GM19035 (cell line): Measurements from ENCODE around the gene F10.
"Not testable (repeated sequence)": the region's sequence is repeated elsewhere in the genome, so short reads cannot be mapped to it uniquely, and the experiment has no call there.

Experiments
- ATAC-seq: cut with Tn5 transposase; IDR thresholded peaks from one replicate; pipeline ENCODE4 v1.9.1; 2021; ENCODE audit not compliant: unreplicated experiment

F10 gene

DNA sequence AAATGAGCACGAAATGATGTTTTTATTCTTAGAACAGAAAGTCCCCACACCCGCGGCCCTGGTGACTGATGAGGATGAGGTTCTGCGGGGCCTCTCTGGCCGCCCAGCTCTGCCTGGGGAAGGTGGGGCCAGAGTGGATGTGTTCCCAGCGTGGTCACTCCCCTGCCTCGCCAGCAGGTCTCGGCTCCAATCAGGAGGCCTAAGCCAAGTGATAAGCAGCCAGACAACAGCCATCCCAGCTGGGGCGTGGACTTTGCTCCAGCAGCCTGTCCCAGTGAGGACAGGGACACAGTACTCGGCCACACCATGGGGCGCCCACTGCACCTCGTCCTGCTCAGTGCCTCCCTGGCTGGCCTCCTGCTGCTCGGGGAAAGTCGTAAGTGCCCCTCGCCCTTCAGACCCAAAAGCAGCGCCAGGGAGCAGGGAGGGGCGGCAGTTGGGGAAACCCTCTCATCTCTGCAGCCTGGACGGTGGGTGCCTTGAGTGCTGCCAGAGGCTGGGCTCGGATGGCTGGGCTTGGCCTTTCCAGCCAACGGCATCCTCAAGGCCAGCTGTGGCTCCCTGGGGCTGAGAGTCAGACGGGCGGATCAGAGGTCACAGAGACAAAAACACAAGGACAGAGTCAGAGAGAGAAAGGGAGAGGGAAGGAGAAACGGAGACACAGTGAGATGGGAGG, at the start of gene F10:
F10 (plus strand) TSS at position 250 of the 676 bp plus-strand sequence; CDS start at position 307, 57 bp downstream.
- ATAC-seq, result no peak

DNA sequence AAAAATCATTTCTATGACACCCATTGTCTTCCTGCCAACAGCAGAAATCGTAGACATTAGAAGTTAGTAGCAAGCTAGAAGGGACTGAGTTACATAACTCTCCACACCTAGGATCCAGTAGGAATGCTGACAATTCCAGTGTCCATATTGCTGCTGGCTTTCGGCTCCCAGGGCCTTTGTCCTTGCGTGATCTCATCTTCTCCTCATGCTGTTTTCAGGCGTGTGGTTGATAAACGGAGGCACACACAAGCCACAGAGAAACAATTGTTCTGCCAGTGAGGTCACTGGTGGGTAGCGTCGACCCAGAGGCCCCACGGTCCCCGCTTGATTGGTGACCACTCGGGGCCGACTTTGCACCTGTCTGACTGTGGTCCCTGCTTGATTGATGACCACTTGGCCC, 48.7 kb upstream of the F10 start:
- no peak for ATAC-seq

DNA sequence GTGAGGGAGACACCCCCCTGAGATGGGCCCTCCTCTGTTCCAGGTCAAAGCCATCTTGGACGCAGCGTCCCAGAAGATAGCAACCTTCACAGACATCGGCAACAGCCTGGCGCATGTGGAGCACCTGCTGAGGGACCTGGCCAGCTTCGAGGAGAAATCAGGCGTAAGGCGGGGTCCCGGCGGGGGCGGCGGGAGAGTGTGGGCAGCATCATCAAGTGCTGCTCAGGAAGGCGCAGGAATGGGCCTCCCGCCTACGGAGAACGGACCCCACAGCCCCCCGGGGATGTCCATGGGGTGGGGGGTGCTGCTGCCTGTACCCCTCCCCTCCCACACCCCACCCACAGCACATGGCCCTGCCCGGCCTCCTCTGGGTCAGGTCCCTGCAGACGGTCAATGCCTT, 48.2 kb upstream of the F10 start:
- ATAC-seq, result no peak

DNA sequence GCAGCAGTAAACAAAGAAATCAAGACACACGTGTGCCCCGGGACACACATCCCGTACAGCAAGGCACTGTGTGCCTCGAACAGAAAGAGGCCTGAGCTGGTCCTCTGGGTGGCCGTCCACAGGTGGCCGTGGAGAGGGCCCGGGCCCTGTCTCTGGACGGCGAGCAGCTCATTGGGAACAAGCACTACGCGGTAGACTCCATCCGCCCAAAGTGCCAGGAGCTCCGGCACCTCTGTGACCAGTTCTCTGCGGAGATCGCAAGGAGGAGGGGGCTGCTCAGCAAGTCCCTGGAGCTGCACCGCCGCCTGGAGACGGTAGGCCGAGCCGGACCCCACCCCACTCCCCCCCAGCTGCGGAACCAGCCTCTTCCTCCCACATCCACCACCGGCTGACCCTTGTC, 47.7 kb upstream of the F10 start:
- ATAC-seq, result no peak

DNA sequence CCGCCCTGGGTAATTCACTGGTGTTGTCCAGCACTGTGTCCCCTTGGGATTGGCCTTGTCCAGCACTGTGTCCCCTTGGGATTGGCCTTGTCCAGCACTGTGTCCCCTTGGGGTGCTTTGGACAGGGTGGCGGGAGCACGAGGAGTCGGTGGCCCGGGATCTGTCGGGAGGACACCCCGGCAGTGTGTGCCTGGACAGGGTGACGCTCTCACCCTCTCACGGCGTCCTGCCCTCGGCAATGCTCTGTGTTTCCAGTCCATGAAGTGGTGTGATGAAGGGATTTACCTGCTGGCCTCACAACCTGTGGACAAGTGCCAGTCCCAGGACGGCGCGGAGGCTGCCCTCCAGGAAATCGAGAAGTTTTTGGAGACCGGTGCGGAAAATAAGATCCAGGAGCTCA, 46.9 kb upstream of the F10 start:
- no peak for ATAC-seq

DNA sequence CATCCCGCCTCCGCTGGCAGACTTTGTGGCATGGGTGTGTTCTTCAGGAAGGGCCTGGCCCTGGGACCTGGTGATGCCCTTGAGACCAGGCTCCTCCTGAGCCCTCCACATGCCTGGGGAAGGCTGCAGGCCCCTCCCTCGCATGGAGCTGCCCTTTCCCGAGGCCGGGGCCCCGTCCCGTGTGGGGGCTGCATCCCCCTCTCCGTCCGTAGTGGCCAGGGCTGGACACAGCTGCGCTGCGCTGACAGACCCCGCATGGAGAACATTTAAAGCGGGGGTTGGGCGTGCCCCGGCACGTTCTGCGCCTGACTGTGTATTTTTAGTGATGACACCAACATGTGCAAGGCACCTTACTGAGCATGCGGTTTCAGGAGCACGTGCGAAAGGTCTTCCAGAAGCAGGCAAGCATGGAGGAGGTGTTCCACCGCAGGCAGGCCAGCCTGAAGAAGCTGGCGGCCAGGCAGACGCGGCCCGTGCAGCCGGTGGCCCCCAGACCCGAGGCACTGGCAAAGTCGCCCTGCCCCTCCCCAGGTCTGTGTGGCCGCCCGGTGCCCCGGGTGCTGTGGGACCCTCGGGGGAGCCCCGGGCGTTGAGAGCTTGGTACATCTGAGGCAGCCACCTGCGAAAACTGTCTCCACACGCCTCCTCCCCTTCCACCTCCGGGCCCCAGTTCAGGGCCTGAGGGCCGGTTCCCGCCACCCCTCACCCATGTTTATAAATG, 45.8 kb upstream of the F10 start:
- no peak for ATAC-seq

DNA sequence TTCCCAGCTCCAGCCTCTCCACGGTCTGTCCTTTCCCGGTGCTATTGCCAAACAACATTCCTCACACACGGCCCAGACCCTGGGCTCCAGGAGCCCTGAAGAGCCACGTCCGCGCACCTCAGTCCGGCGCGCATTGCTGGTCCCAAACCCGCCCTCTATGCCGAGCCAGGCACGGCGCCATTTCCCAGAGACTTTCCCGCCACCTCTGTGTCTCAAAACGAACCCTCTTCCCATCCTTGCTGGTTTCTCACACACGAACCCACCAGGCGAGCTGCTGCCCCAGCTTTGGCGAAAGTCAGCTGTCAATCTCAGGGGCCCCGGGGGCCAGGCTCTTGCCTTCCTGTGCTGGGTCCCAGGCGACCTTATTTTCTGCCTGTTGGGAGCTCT, 45.0 kb upstream of the F10 start:
- no peak for ATAC-seq

DNA sequence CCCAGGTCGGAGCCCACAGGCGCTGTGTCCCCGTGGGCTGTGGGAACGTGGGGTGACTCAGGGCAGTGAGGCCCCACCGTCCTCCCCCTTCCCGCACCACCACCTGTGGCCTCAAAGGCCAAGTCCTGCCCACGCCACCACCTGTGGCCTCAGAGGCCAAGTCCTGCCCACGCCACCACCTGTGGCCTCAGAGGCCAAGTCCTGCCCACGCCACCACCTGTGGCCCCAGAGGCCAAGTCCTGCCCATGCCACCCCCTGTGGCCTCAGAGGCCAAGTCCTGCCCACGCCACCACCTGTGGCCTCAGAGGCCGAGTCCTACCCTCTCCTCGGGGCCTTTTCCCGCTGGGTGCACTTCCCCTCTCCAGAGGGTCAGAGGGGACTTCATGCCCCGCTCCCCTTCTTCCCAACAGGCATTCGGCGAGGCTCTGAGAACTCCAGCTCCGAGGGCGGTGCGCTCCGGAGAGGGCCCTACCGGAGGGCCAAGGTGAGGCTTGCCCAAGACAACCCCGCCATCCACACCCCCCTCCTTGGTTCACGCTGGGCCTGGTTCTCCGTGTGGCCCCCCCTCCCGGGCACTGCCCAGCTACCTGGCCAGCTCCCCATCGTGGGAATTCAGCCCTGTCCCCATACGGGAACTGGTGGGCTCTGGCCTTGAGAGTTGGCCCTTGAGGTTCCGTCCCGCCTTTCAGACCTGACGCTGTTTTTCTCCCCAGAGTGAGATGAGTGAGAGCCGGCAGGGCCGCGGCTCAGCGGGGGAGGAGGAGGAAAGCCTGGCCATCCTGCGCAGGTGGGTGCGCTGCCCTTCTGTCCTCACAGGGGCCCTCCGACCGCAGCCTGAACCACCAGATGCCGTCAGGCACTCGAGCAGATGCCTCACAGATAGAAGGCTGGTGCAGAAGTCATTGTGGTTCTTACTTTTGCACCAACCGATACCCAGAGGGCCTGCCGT, 44.4 kb upstream of the F10 start:
- ATAC-seq, result no peak

DNA sequence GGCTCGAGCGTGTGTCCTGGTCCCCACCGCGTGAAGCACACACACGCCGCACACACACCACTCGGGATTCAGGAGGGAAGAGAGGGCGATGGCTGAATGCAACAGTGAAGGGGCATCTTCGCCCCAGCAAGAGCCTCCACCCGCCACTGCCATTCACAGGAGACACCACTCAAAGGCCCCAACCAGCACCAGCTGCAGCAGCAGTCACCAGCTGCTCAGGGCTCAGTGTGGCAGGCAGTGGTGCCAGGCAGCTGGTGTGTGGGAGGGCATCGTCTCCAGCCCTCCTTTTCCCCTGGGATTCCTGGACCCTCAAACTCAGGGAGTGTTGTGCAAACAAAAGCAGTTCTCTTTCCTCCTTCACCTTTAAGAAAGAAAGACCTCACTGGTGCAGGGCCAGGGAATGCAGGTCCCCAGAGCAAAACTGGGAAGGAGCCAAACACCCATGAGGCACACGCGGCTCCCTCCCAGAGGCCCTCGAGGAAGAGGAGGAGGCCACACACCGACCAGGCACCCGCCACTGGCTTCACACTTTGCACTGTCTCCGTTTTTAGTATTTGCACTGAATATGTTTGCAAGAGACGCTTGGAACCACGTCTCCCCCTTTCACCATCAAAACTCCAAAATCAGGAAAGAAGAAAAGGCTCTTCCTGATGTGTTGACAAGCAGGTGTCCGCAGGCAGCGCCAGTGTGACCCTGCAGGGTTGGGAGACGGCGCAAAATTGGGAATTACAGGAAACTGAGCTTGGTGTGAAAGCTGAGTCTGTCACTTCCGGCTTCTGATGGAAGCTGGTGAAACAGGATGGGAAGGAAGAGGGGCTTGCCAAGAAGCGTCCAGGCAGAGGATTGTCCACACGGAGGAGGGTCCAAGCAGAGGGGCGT, 43.5 kb upstream of the F10 start:
- ATAC-seq, result no peak

DNA sequence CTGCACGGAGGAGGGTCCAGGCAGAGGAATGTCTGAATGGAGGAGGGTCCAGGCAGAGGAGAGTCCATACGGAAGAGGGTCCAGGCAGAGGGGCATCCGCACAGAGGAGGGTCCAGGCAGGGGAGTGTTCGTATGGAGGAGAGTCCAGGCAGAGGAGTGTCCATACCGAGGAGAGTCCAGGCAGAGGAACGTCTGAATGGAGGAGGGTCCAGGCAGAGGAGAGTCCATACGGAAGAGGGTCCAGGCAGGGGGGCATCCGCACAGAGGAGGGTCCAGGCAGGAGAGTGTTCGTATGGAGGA, 42.9 kb upstream of the F10 start:
- ATAC-seq, result not testable (repeated sequence)

DNA sequence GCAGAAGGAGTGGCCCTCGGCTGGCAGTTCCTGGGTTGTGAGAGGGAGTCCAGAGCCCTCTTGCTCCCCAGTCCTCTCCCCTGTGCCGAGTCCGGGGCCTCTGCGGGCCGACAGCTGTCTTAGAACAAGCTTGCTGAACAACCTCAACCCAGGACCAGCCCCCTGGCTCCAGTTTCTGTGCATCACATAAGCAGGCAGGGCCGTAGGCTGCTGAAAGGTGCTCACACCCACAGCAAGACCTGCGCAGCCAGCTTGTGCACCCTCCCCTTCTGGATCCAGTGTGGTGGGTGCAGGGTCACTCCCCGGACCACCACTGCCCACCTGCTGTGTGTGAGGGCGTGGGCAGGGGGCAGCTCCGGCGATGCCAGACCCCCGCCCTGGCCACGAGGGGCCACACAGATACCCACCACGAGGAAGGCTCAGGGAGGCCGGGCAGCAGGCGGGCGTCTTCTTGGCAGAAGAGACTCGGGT, 42.2 kb upstream of the F10 start:
- ATAC-seq, result no peak

DNA sequence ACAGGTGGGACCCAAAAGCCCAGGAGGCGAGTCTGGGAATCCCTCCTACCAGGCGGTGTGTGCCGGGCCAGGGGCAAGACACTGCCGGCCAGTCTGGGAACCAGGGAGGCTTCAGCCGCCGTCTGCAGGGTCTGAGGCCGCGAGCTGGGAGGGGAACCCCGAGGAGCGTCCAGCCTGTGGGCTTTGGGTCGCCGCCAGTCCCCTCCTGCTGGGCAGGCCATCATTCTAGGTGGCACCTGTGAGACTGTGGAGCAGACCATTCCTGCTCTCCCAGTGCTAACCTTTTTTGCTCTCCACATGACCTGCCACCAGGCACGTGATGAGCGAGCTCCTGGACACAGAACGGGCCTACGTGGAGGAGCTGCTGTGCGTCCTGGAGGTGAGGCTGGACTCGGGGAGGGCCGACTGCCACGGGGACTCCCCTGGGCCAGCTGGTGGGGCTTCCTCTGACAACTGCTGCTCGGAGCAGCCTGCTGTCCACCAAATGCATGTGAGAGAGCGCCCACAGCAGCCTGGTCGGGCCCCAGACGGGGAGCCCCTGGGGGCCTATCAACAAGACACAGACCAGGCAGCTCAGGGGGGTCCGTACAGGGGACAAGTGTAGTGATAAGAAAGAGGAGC, 41.6 kb upstream of the F10 start:
- no peak for ATAC-seq

DNA sequence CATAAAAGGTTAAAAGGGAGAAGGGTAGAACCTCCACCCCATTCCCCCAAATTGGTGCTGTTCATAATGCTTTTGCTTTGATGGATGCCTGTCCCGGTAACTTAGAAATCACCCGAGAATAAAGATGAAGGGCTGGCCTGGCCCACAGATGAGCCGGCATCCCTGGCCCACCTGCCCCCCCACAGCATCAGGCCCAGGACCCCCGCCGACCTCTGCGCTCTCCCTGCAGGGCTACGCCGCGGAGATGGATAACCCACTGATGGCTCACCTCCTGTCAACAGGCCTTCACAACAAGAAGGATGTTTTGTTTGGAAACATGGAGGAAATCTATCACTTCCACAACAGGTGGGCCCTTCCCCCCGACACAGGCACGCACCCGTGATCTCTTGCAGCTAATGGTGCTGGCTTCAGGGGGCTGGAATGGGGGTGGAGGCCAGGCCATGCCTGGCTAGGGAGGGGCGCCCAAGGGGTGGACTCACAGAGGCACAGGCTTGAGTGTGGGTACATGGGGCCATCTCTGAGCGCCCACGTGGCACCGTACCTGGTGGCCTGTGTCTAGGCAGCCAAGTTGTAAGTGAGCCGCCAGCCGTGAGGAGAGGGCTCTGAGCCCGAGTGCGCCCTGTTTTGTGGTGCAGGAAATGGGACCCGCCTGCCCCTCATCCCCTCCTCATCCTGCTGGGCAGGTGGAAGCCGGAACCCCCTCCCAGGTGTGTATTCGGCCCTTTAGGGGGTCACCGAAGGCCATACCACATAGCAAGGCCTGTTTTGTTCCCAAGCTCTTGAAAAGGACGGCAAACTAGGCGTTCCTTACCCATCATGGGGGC, 40.2 kb upstream of the F10 start:
- no peak for ATAC-seq

DNA sequence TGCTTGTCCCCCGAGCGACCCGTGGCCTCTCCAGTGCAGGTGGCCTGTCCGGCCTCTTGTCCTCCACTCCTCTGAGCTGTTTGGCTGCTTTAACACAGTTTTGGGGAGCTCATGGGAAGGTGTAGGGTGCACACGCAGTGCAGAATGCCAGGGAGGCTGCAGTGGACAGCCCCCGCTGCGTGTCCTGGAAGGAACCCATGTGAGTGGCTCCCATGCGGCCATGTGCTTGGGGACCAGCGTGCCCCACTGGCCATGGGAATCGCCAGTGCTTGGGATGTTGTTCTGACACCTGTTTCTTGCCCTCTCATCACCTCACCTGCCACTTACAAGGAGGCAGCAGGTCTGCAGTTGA, 39.6 kb upstream of the F10 start:
- no peak for ATAC-seq

DNA sequence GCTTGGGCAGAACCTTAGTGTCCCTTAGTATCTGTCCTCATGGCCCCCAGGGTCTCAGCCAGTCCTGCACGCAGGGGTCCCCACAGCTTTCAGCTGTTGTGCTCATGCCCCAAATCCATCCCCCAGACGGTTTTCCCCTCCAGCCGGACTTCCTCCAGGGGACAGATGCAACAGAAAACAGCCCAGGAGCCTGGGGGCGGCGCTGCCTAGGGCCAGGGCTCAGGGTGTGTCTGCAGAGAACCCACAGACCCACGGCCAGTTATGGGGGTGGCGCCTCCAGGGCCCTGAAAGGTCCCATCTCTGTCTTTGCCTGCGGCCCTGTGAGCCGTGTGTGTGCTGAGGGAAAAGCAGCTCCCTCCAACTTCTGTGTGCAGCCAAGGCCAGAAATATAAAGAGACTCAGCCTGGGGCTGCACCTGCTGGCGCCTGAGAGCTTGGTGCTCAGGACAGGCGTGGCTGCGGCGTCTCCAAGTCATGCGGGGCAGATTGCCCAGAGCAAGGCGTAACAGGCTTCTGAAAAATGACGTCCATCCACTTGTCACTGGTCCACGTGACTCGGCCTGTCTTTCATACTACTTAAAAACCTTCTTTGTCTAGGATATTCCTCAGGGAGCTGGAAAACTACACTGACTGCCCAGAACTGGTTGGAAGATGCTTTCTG, 39.1 kb upstream of the F10 start:
- no peak for ATAC-seq

DNA sequence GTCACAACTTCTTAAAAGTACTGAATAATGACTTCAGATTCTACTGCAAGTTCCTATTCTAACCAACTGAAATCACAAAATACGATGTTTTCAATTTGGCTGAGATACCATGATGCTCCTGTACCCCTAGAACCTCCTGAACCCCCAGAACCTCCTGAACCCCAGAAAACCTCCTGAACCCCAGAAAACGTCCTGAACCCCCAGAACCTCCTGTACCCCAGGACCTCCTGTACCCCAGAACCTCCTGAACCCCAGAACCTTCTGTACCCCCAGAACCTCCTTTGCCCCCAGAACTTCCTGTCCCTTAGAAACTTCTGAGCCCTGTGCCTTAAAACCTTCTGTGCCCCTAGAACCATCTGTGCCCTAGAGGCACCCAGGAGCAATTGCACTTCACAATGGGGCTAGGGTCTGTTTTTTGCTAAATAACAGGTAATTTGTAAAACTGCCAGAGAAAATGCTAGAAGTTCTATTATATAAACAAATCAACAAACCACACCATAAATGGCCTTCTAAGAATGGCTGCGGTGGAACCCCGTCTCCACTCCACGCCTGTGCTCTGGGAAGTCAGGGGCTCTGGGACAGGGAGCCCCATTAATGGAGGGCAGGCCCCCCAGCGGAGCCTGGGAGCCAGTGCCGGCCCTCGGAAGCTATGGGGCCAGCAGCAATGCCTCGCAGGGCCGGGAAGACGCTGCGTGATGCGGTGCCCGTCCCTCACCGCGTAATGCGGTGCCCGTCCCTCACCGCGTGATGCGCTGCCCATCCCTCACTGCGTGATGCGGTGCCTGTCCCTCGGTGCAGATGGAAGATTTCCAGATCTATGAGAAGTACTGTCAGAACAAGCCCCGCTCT, 38.3 kb upstream of the F10 start:
- ATAC-seq, result no peak

DNA sequence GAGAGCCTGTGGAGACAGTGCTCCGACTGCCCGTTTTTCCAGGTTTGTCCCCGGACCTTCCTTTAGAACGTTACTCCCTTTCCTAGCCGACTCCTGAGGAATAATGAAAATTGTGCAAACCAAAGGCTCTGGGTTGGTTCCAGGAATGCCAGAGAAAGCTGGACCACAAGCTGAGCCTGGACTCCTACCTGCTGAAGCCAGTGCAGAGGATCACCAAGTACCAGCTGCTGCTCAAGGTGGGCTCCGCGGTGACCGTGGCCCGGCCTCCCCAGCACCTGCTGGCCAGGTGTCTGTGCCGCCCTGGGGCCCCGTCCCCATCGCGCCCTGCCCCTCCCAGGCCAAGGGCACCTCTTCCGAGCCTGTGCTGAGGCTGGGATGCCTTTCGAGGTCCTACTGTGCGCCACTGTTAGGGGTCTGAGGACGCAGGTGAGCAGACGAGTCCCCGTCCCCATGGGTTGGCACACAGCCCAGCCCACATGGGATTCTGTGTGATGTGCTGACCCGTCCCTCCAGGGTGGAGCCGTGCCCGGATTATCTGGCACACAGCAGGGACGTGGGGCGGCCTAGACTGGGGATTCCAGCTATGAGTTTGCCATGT, 37.6 kb upstream of the F10 start:
- no peak for ATAC-seq
